Ovary (tissue), 3 donors: ENCODE results near the gene NELL1.

Experiments
- EP300 ChIP-seq: sonication (generic); formaldehyde crosslinking; IDR thresholded peaks from one replicate; pipeline ENCODE4 v1.6.1; 2017; ENCODE audit warnings: antibody characterized with exemption
- POLR2A ChIP-seq: fragments of 450-650 bp; IDR thresholded peaks from one replicate; pipeline ENCODE4 v1.6.1; 2017; ENCODE audit warnings: antibody characterized with exemption, mild to moderate bottlenecking, moderate library complexity
- TF ChIP-seq, protein P1 (sequence below), 3 donors: fragments of 450-650 bp in 2 of 3; fragments of 200-600 bp in 1 of 3; IDR thresholded peaks; one replicate each; pipeline versions ENCODE4 v1.5.1 to v1.8.0; 2016 to 2022; ENCODE audit warnings: antibody characterized with exemption in 3 of 3, mild to moderate bottlenecking in 1 of 3
- donor health status: DM: no; HTN: no; CAD: no.

DNA sequence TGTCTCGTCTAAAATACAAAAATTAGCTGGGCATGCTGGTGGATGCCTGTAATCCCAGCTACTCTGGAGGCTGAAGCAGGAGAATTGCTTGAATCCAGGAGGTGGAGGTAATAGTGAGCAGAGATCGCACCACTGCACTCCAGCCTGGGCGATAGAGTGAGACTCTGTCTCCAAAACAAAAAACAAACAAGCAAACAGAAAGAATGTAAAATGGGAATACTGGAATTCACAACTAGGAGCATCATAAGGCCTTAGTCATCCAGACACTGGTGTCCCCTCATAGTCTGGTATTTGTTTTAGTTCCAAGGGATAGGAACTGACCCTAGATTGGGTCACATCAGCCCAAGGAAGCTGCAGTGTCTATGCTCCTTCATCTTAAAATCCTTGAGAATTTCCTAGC, 520.8 kb downstream of the NELL1 start:
- TF ChIP-seq, protein P1, sequence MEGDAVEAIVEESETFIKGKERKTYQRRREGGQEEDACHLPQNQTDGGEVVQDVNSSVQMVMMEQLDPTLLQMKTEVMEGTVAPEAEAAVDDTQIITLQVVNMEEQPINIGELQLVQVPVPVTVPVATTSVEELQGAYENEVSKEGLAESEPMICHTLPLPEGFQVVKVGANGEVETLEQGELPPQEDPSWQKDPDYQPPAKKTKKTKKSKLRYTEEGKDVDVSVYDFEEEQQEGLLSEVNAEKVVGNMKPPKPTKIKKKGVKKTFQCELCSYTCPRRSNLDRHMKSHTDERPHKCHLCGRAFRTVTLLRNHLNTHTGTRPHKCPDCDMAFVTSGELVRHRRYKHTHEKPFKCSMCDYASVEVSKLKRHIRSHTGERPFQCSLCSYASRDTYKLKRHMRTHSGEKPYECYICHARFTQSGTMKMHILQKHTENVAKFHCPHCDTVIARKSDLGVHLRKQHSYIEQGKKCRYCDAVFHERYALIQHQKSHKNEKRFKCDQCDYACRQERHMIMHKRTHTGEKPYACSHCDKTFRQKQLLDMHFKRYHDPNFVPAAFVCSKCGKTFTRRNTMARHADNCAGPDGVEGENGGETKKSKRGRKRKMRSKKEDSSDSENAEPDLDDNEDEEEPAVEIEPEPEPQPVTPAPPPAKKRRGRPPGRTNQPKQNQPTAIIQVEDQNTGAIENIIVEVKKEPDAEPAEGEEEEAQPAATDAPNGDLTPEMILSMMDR (IDR thresholded peaks at IDR 0.05): no peak
- TF ChIP-seq POLR2A (no peak), EP300 (no peak)
